DLD1 (cell line): ENCODE results near the gene EXD1.
"Not testable (repeated sequence)": the region's sequence is repeated elsewhere in the genome, so short reads cannot be mapped to it uniquely, and the experiment has no call there.

ENCODE experiments used
- in situ Hi-C: cut with HindIII; loops from 2 replicates; pipeline ENCODE4 v1.10.0; 2017; ENCODE audit warnings: low sequenced_read_pairs

EXD1 gene, protein sequence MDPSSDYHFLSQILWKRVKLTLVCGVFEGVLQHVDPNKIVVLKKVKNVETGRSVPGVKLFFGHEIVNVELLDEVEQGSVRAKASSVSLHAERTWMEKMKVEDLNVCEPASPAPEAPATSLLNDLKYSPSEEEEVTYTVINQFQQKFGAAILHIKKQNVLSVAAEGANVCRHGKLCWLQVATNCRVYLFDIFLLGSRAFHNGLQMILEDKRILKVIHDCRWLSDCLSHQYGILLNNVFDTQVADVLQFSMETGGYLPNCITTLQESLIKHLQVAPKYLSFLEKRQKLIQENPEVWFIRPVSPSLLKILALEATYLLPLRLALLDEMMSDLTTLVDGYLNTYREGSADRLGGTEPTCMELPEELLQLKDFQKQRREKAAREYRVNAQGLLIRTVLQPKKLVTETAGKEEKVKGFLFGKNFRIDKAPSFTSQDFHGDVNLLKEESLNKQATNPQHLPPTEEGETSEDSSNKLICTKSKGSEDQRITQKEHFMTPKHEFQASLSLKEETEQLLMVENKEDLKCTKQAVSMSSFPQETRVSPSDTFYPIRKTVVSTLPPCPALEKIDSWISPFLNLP

DNA sequence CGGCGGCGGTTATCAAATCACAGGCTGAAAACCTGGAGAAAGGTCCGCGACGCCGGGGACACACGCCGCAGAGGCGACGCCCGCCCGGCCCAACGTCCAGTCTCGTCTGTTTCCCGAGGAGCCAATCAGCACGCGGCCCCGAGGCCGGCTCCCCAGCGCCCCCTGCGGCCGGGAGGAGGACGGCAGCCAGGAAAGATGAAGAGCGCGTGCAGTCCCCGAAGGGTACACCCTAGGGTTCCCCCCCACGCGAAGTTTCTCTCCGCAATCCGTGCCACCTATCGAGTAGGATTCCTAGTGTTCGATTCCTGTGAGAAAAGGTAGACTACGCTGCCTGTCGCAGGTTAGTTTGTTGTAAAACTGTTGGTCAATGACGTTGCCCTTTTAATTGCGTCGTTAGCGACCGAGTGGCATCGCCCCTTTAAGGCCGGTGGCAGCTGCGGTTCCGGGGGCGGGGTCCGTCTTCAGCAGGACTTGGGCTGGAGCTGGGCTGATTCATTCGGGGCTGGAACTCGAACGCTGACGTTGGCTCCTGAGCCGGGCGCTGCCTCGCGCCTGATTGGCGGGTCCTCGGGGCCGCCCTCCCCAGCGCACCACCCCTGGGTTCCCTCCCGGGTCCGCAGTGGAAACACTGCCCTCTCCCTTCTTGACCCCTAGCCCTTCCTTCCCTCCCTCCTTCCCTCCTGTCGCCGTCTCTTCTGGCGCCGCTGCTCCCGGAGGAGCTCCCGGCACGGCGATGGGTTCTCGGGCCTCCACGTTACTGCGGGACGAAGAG is at the start of gene EXD1, which contains the start of gene CHP1:
Gene EXD1 (minus strand): TSS at position 108 of the 772 bp plus-strand sequence. CDS start 4,182 bp downstream, outside the sequence.
Gene CHP1 (plus strand): TSS at position 619 of the 772 bp plus-strand sequence. CDS start 115 bp downstream, at position 734.
- in situ Hi-C loops: no loop called here

DNA sequence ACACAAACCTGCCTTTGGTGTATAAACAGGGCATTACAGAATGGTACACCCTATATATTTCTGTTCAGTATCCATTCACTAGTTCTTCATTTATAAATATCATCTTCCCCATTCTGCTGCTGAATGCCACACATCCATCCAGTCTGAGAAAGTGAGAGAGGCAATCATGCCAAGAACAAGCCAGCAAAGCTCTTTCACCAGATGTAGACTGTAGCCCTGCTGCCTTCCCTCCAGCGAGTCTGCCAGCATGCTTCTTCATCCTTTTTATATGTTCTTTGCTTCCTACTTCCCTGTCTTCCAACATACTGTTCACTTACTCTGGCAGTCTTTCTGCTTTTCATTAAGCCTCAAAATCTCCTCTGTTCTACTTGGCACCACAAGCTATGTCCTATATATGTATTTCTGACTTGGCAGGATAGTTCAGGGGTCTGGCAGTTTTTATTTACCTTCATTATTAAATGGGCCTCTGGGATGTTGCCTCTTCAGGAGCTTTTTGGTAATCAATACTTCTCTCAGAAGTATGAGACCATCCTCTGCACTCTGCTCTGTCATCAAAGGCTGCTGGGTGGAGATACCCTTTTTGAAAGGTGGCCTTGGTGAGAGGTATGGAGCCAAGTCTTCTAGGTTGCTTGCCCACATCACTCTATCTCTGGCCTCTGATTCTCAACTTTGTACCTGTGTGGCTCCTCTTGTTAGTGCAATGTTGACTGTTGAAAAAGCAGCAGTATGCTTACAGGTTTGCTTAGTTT is 49.2 kb upstream of the EXD1 start:
- in situ Hi-C loops: no loop called here

DNA sequence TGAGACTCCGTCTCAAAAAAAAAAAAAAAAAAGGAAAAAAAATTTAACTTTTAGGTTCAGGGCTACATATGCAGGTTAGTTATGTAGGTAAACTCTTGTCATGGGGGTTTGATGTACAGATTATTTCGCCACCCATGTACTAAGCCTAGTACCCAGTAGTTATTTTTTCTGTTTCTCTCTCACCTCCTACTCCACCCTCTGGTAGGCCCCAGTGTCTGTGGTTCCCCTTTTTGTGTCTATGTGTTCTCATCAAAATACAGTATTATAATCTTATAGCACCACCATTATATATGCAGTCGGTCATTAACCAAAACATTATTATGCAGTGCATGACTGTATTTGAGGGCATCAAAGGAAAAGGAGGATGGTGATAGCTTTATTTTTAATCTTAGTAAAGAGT is 47.8 kb upstream of the EXD1 start:
- in situ Hi-C loops: no loop called here

DNA sequence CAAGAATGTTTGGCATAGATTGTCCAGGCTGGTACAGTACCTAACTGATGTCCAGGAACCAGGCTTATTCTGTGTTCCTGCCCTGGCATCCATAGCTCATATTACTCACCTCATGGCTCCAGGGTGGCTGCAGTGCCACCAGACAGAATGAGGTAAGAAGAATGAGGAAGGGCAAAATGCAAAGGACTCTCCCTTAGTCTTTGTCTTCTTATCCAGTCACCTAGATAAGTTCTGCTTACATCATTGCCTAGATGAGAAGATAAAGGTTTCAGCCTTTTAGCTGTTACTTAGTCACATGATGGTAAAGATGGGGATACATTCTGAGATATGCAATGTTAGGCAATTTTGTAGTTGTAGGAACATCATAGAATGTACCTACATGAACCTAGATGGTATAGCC is 46.3 kb upstream of the EXD1 start:
- in situ Hi-C loops: no loop called here

DNA sequence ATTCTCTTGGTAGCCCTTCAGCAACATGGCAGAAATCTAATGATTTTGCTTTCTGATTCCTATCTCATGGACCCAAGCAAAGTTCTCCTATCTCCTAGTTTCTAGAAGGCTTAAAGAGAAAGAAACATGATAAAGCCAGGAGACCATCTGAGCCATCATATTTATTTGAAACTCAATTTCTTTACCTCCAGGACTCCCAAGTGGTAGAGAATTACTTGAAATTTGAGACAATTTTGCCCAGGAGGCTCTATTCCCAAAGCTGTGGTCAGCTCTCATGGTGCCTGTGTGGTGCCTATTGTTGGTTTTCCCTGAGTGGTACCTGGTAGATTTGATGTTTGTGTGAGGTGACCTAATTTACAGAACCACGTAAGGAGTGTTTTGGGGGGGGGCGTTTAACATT is 39.3 kb upstream of the EXD1 start:
- in situ Hi-C loops: no loop called here

DNA sequence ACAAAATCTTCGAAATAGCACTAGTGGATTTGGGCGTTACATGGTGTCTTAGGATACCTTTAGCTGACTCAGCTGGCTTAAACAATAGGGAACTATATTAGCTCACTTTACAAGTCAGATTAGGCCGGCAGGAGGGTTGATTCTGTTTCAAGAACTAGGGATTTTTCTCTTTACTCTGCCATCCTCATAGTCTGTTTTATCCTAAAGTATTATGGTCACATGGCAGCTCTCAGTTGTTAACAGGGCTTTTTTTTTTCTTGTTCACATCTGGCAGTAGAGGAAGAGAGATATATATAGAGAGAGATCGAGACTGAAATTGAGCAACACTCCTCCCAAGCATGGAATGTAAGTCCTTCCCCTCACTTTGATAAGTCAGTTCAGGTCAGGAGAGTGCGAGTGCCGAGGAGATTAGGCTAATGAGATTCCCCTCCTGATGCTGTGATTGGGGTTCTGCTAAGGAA is 33.4 kb upstream of the EXD1 start:
- in situ Hi-C loops: no loop called here

DNA sequence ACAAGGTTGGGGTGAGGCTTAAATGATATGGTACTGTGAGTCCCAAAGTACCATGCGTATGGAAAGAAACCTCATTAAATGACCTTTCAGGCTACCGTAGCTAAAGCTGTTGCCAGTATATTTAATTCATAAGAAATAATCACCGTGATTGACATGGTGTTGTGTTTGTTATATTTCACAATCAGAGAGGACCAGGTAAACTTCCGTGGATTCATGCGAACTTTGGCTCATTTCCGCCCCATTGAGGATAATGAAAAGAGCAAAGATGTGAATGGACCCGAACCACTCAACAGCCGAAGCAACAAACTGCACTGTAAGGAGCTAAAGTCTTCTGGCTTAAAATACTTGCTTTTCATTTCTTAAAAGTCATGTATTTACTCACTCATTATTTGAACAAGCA is 32.0 kb upstream of the EXD1 start:
- in situ Hi-C loops: no loop called here

DNA sequence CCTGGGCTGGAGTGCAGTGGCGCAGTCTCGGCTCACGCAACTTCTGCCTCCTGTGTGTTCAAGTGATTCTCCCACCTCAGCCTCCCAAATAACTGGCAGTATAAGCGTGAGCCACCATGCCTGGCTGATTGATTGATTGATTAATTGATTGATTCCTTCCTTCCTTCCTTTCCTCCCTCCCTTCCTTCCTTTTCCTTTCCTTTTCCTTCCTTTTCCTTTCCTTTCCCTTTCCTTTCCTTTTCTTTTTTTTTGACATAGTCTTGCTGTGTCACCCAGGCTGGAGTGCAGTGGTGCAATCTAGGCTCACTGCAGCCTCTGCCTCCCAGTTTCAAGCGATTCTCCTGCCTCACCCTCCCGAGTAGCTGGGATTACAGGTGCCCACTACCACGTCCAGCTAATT is 30.4 kb upstream of the EXD1 start:
- in situ Hi-C loops: not testable (repeated sequence)

DNA sequence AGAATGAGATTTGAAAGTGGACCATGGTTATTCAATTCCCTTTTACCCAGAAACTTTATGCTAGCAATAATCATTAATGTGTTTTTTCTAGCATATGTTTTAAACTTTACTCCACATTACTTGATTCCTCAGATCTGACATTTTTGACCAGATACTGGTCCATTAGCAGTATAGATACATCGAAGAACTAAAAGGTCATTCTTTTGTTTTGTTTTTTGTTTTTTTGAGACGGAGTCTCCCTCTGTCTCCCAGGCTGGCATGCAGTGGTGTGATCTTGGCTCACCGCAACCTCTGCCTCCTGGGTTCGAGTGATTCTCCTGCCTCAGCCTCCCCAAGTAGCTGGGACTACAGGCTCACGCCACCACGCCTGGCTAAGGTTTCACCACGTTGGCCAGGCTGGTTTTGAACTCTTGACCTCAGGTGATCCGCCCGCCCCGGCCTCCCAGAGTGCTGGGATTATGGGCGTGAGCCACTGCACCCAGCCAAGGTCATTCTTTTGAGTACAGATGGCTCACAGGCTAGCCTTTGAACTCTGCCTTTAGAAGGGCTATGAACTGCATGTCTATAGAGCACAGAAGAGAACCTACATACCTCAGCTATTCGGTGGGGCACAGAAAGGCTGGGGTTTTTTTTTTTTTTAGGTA is 29.1 kb upstream of the EXD1 start:
- in situ Hi-C loops: no loop called here

DNA sequence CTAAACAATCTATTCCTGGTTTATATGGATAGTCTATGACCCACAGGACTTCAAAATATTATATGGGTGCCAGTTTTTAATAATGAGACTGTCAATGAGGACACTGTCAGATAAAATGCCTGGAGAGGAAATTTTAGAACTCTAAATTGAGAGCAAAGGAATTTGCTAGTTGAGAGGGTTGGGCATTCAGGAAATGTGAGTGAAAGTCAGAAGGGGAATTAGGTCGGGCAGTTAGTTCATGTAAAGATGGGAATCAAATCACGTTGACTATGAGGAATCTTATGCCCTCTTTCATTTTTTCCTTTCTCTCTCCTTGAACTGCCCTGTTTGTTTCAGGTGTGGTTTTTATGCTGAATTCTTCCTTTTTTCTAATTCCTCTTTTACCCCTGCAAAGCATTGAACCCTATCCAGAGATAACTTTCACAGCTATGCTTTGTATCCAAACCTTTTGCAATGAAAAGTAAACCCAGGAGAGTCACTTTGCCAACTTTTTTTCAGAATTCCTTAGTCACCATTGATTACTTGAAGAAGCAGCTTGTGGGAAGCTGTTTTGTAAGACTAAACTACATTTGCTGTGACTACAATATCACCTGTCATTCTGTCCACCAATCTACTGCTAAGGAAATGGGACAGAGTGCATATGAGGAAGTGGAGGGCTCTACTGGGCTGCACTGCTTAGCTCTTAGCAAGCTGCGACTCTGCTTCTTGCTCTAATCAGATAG is 28.4 kb upstream of the EXD1 start:
- in situ Hi-C loops: no loop called here

DNA sequence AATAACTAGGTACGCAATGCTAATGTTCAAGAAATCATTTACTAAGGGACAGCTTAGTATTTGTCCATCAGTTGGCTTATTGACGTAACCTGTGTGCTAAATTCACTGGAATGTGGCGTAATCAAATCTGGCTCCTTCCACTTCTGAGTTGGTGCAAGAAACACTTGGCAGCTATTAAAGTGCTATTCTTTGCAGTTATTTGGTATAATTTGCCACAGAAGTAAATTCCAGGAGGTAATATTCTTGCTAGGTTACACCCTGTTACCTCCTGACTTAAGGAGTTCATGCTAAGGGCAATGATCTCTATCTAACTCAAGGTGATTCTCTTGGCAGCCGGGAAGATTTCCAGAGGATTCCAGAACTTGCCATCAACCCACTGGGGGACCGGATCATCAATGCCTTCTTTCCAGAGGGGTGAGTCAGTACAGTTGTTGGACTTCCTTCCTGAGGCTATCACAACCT is 26.1 kb upstream of the EXD1 start:
- in situ Hi-C loops: no loop called here

DNA sequence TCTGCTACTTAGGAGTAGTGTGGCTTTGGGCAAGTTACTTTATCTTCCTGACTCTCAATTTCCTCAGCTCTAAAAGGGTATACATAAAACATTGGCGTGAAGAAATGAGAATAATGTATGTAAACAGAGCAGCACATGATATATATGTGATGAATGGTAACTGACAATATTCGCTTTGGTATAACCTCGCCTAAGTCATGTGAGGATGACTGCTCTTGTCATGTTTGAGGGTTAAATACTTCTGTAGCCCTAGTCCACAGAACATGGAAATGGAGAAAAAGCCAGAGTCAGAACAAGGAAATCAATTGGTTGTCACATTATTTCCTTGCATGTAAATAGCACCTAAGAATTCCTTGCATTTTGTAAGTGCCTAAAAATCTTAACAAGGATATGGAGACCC is 25.5 kb upstream of the EXD1 start:
- in situ Hi-C loops: no loop called here

DNA sequence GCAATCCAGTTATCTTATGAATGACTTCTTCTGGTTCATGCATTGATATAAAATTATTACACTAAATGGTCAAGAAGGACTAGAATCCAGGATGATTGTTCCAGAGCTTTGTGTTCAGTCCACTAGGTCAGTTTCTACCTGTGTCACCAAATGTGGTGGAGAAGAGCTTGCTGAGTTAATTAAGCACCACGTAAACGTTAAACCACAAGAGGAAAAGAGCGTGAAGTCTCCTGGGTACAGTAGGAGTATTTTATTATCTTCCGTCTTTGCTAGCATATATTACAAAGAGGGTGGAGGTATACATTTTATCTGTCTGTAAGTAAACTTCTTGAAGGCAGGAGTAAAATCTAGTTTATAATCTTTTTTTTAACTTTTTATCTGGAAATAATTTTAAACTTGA is 24.0 kb upstream of the EXD1 start:
- in situ Hi-C loops: no loop called here

DNA sequence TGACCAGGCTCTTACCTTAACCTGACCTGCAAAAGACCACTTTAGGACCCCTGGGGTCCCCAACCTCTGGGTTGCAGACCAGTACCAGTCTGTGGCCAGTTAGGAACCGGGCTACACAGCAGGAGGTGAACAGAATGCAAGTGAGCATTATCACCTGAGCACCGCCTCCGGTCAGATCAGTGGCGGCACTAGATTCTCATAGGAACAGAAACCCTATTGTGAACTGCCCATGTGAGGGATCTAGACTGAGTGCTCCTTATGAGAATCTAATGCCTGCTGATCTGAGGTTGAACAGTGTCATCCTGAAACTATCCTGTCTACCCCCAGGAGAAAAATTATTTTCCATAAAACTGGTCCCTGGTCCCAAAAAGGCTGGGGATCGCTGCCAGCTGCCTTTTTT is 20.9 kb upstream of the EXD1 start:
- in situ Hi-C loops: no loop called here

DNA sequence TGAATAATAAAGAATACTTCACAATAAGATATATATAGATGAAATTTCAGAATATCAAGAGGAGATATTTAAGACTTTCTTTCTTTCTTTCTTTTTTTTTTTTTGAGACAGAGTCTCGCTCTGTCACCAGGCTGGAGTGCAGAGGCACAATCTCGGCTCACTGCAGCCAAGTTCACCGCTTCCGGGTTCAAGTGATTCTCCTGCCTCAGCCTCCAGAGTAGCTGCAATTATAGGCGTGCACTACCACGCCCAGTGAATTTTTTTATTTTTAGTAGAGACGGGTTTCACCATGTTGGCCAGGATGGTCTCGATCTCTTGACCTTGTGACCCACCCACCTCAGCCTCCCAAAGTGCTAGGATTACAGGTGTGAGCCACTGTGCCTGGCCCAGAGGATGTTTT is 20.2 kb upstream of the EXD1 start:
- in situ Hi-C loops: not testable (repeated sequence)

DNA sequence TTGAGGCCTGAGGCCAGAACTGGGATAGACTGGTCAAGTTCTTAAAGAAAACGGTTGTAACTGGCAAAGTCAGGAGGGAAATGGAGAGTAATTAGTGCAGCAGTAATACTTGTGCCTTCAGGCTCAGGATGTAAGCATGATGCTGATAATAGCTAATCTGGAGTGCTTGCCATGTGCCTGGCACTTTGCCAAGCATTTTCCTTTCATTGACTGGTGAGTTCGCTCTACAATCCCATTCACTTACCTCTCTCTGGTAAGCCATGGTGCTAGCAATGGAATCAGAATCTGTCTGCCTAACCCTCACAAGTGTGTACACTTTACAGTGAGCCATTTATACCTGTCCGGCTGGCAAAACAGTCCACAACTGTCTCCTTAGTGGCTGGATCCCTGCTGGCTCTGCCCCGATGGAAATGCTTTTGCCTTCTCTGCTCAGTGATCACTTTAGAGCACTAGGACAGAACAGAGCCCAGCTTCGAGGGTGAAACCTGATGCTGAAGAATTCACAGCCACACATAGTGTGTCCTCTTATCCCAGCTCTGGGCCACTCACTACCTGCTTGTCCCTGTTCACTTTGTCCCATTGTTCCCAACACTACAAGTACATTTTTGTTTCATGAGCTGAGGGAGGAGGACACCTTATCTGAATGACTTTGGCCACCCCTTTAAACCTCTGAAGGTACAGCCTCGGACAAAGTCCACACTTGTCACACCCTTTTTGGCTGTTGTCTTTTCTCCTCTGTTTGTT is 10.8 kb upstream of the EXD1 start:
- in situ Hi-C loops: no loop called here

DNA sequence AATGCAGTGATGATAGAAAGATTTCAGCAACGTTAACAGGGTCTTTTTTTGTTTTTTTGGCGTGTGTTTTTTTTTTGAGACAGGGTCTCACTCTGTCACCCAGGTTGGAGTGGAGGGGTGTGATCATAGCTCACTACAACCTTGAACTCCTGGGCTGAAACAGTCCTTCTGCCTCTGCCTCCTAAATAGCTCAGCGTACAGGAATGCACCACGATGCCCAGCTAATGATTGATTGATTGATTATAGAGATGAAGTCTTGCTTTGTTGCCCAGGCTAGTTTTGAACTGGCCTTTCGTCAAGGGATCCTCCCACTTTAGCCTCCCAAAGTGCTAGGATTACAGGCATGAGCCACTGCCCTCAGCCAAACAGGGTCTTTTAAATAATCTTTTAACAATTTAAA is 7.5 kb upstream of the EXD1 start:
- in situ Hi-C loops: no loop called here

DNA sequence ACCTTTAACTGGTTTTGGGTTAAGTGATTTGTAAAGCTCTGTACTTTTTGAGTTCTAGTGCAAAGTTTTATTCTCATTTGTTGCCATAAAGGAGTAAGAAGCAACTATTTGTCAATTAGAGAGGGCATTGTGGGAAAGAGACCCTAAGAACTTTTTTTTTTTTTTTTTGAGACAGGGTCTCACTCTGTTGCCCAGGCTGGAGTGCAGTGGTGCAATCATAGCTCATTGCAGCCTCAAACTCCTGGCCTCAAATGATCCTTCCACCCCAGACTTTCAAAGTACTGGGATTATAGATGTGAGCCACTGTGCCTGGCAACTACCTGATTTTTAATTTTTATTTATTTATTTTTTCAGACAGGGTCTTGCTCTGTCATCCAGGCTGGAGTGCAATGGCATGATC is 5.4 kb upstream of the EXD1 start:
- in situ Hi-C loops: no loop called here

DNA sequence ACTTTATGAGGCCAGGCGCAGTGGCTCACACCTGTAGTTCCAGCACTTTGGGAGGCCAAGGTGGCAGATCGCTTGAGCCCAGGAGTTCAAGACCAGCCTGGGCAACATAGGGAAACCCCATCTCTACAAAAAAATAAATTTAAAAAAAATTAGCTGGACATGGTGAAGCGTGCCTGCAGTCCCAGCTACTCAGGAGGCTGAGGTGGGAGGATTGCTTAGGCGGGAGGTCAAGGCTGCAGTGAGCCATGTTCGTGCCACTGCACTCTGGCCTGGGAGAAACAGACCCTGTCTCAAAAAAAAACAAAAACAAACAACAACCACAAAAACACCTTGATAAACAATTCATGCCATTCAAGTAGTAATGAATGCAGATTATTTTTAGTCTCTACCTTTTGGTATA is 4.7 kb upstream of the EXD1 start:
- in situ Hi-C loops: not testable (repeated sequence)
